Islet precursor cell (in vitro differentiated cells): ENCODE results near the gene PALLD.
"Not testable (repeated sequence)": the region's sequence is repeated elsewhere in the genome, so short reads cannot be mapped to it uniquely, and the experiment has no call there.

Experiments
- DNase-seq: peaks from one replicate; pipeline ENCODE4 v3.0.0-alpha.2; 2018

PALLD gene

GRCh38 chr4:168498251-168498650 is 1.4 kb downstream of the PALLD start:
- no peak for DNase-seq

- DNase-seq = no peak
Observed at GRCh38 chr4:168499241-168499640, 2.4 kb downstream of the PALLD start.

- no peak for DNase-seq
Observed at GRCh38 chr4:168501407-168501806, 4.6 kb downstream of the PALLD start.

- DNase-seq = no peak
Observed at GRCh38 chr4:168502861-168503260, 6.0 kb downstream of the PALLD start.

GRCh38 chr4:168503652-168504362 is 7.0 kb downstream of the PALLD start:
- DNase-seq = no peak

GRCh38 chr4:168504526-168504925 is 7.7 kb downstream of the PALLD start:
- no peak for DNase-seq

- DNase-seq = no peak
Observed at GRCh38 chr4:168506014-168506413, 9.2 kb downstream of the PALLD start.

GRCh38 chr4:168507178-168507815 is 10.4 kb downstream of the PALLD start:
- no peak for DNase-seq

- no peak for DNase-seq
Observed at GRCh38 chr4:168508683-168509082, 11.8 kb downstream of the PALLD start.

- no peak for DNase-seq
Observed at GRCh38 chr4:168509786-168510185, 12.9 kb downstream of the PALLD start.

- no peak for DNase-seq
Observed at GRCh38 chr4:168511780-168512489, 15.1 kb downstream of the PALLD start.

- not testable (repeated sequence) for DNase-seq
Observed at GRCh38 chr4:168513826-168514225, 17.0 kb downstream of the PALLD start.

- DNase-seq = no peak
Observed at GRCh38 chr4:168514249-168514852, 17.5 kb downstream of the PALLD start.

- DNase-seq = no peak
Observed at GRCh38 chr4:168515222-168516011, 18.6 kb downstream of the PALLD start.

GRCh38 chr4:168516841-168517240 is 20.0 kb downstream of the PALLD start:
- no peak for DNase-seq

- DNase-seq = no peak
Observed at GRCh38 chr4:168519576-168519975, 22.7 kb downstream of the PALLD start.

- DNase-seq = no peak
Observed at GRCh38 chr4:168521721-168522120, 24.9 kb downstream of the PALLD start.

- DNase-seq = no peak
Observed at GRCh38 chr4:168522356-168522755, 25.5 kb downstream of the PALLD start.

- DNase-seq = no peak
Observed at GRCh38 chr4:168522829-168523489, 26.1 kb downstream of the PALLD start.

- DNase-seq = no peak
Observed at GRCh38 chr4:168524006-168524405, 27.2 kb downstream of the PALLD start.

- no peak for DNase-seq
Observed at GRCh38 chr4:168524897-168525296, 28.0 kb downstream of the PALLD start.

GRCh38 chr4:168527560-168527959 is 30.7 kb downstream of the PALLD start:
- no peak for DNase-seq
